Left renal cortex interstitium (tissue), 4 donors: ENCODE measurements around the gene CDH20. TPM values are rescaled to one million over a fixed set of nuclear protein-coding genes. Genes with fewer than 3 reads are reported as not detected.
"Not testable (repeated sequence)": the region's sequence is repeated elsewhere in the genome, so short reads cannot be mapped to it uniquely, and the experiment has no call there.

Experiments
- DNase-seq, 4 donors: peaks; one replicate each; pipeline ENCODE4 v3.0.0-alpha.2; 2013; ENCODE audit warnings: low read depth in 4 of 4, low spot score in 2 of 4, missing footprints in 1 of 4
- polyA plus RNA-seq, 4 donors: library from polyadenylated mRNA; unstranded; fragments of 120-200 nt; gene quantifications; one replicate each; pipeline ENCODE4 v1.2.1, GENCODE V29; 2013; ENCODE audit not compliant: insufficient read length in 4 of 4

The CDH20 gene
- polyA plus RNA-seq, 4 donors = 3.0 to 4.2 (median 3.9) TPM

GRCh38 chr18:61340148-61340547 lies 6.9 kb downstream of the CDH20 start:
- no peak for DNase-seq

GRCh38 chr18:61348230-61348629 lies 15.0 kb downstream of the CDH20 start:
- no peak for DNase-seq

- no peak for DNase-seq
Observed at GRCh38 chr18:61350578-61350977, 17.3 kb downstream of the CDH20 start.

- no peak for DNase-seq
Observed at GRCh38 chr18:61352059-61352458, 18.8 kb downstream of the CDH20 start.

- no peak for DNase-seq
Observed at GRCh38 chr18:61352611-61353010, 19.4 kb downstream of the CDH20 start.

- no peak for DNase-seq
Observed at GRCh38 chr18:61360404-61361383, 27.5 kb downstream of the CDH20 start.

GRCh38 chr18:61362511-61362910 lies 29.3 kb downstream of the CDH20 start:
- DNase-seq = no peak

- DNase-seq = no peak
Observed at GRCh38 chr18:61364953-61365352, 31.7 kb downstream of the CDH20 start.

- DNase-seq = no peak
Observed at GRCh38 chr18:61368001-61368400, 34.8 kb downstream of the CDH20 start.

GRCh38 chr18:61369671-61370070 lies 36.4 kb downstream of the CDH20 start:
- DNase-seq = not testable (repeated sequence)

GRCh38 chr18:61371111-61371510 lies 37.9 kb downstream of the CDH20 start:
- DNase-seq = no peak

- no peak for DNase-seq
Observed at GRCh38 chr18:61379827-61380226, 46.6 kb downstream of the CDH20 start.

GRCh38 chr18:61388010-61388409 lies 54.8 kb downstream of the CDH20 start:
- no peak for DNase-seq

GRCh38 chr18:61394983-61395382 lies 61.8 kb downstream of the CDH20 start:
- DNase-seq = no peak

- no peak for DNase-seq
Observed at GRCh38 chr18:61397222-61397621, 64.0 kb downstream of the CDH20 start.

GRCh38 chr18:61398961-61399705 lies 65.9 kb downstream of the CDH20 start:
- DNase-seq = no peak

- DNase-seq = no peak
Observed at GRCh38 chr18:61400016-61400635, 66.9 kb downstream of the CDH20 start.

GRCh38 chr18:61400716-61401115 lies 67.5 kb downstream of the CDH20 start:
- no peak for DNase-seq

GRCh38 chr18:61402726-61403125 lies 69.5 kb downstream of the CDH20 start:
- no peak for DNase-seq

- DNase-seq = no peak
Observed at GRCh38 chr18:61413396-61413795, 80.2 kb downstream of the CDH20 start.

GRCh38 chr18:61414086-61414485 lies 80.9 kb downstream of the CDH20 start:
- DNase-seq = no peak
